ENCODE measurements around the gene JMJD4.

JMJD4 gene

GRCh38 chr1:227748496-227749182 lies 13.5 kb upstream of the JMJD4 start:
- DNase-seq = no peak

GRCh38 chr1:227747948-227748495 lies 12.9 kb upstream of the JMJD4 start:
- DNase-seq = no peak

GRCh38 chr1:227747382-227747781 lies 12.3 kb upstream of the JMJD4 start:
- DNase-seq = no peak

- DNase-seq = no peak
Measured at GRCh38 chr1:227746676-227747075, 11.6 kb upstream of the JMJD4 start.

- DNase-seq = no peak
Measured at GRCh38 chr1:227745568-227746265, 10.6 kb upstream of the JMJD4 start.

GRCh38 chr1:227744668-227745067 lies 9.6 kb upstream of the JMJD4 start:
- no peak for DNase-seq

GRCh38 chr1:227742738-227743715 lies 7.9 kb upstream of the JMJD4 start:
- DNase-seq = no peak

GRCh38 chr1:227741166-227741870 lies 6.2 kb upstream of the JMJD4 start:
- no peak for DNase-seq

- no peak for DNase-seq
Measured at GRCh38 chr1:227740401-227740960, 5.4 kb upstream of the JMJD4 start.

GRCh38 chr1:227739636-227740035 lies 4.5 kb upstream of the JMJD4 start:
- no peak for DNase-seq

GRCh38 chr1:227738820-227739219 lies 3.7 kb upstream of the JMJD4 start:
- no peak for DNase-seq

GRCh38 chr1:227736814-227737432 lies 1.8 kb upstream of the JMJD4 start:
- DNase-seq = no peak

GRCh38 chr1:227735539-227736285 lies 610 bp upstream of the JMJD4 start:
- DNase-seq = no peak

GRCh38 chr1:227734546-227734855 lies 601 bp downstream of the JMJD4 start:
- DNase-seq = no peak

- DNase-seq = no peak
Measured at GRCh38 chr1:227733751-227734545, 1.2 kb downstream of the JMJD4 start.

- DNase-seq = no peak
Measured at GRCh38 chr1:227733309-227733705, 1.8 kb downstream of the JMJD4 start.

- no peak for DNase-seq
Measured at GRCh38 chr1:227732586-227733308, 2.4 kb downstream of the JMJD4 start.

- DNase-seq = no peak
Measured at GRCh38 chr1:227731696-227732585, 3.2 kb downstream of the JMJD4 start.
